HG03280 (cell line): ENCODE measurements around the gene MOK.

Experiments
- ATAC-seq: cut with Tn5 transposase; IDR thresholded peaks from one replicate; pipeline ENCODE4 v1.9.1; 2021; ENCODE audit warnings: mild to moderate bottlenecking, moderate library complexity; ENCODE audit not compliant: unreplicated experiment

Gene MOK

GRCh38 chr14:102209224-102209966, 95.6 kb downstream of the MOK start:
- ATAC-seq: no peak

- no peak for ATAC-seq
Measured at GRCh38 chr14:102208741-102209140, 96.2 kb downstream of the MOK start.

GRCh38 chr14:102207831-102208365, 97.1 kb downstream of the MOK start:
- ATAC-seq: no peak

- ATAC-seq: no peak
Measured at GRCh38 chr14:102206918-102207317, 98.0 kb downstream of the MOK start.

- no peak for ATAC-seq
Measured at GRCh38 chr14:102205560-102205959, 99.4 kb downstream of the MOK start.

GRCh38 chr14:102203382-102203781, 101.6 kb downstream of the MOK start:
- no peak for ATAC-seq

GRCh38 chr14:102202944-102203343, 102.0 kb downstream of the MOK start:
- ATAC-seq: no peak

- ATAC-seq: no peak
Measured at GRCh38 chr14:102201776-102202175, 103.2 kb downstream of the MOK start.

- ATAC-seq: no peak
Measured at GRCh38 chr14:102201353-102201738, 103.6 kb downstream of the MOK start.

- ATAC-seq: no peak
Measured at GRCh38 chr14:102200690-102201352, 104.1 kb downstream of the MOK start.

GRCh38 chr14:102197317-102197853, 107.6 kb downstream of the MOK start:
- no peak for ATAC-seq

- no peak for ATAC-seq
Measured at GRCh38 chr14:102196902-102197230, 108.1 kb downstream of the MOK start.

GRCh38 chr14:102196039-102196901, 108.7 kb downstream of the MOK start:
- ATAC-seq: no peak

- no peak for ATAC-seq
Measured at GRCh38 chr14:102195446-102195845, 109.5 kb downstream of the MOK start.

GRCh38 chr14:102194856-102195255, 110.1 kb downstream of the MOK start:
- ATAC-seq: no peak

- no peak for ATAC-seq
Measured at GRCh38 chr14:102192840-102193502, 112.0 kb downstream of the MOK start.

- ATAC-seq: no peak
Measured at GRCh38 chr14:102189874-102190273, 115.1 kb downstream of the MOK start.

GRCh38 chr14:102188187-102188586, 116.8 kb downstream of the MOK start:
- ATAC-seq: no peak

GRCh38 chr14:102187568-102188001, 117.4 kb downstream of the MOK start:
- ATAC-seq: no peak

GRCh38 chr14:102187044-102187443, 117.9 kb downstream of the MOK start:
- ATAC-seq: no peak

- ATAC-seq: no peak
Measured at GRCh38 chr14:102185360-102185759, 119.6 kb downstream of the MOK start.
